Stimulated activated CD8-positive, alpha-beta memory T cell treated with anti-CD3 and anti-CD28 coated beads, Interleukin-4, amount 100 ng/mL, for 4 hours (primary cell): Measurements from ENCODE around the gene NECTIN1.
"Not testable (repeated sequence)": the region's sequence is repeated elsewhere in the genome, so short reads cannot be mapped to it uniquely, and the experiment has no call there.

ENCODE experiments used
- DNase-seq, 2 donors: peaks; one replicate each; pipeline ENCODE4 v3.0.0-alpha.2; 2020; ENCODE audit warnings: low read depth in 2 of 2, low spot score in 1 of 2

The NECTIN1 gene

DNA sequence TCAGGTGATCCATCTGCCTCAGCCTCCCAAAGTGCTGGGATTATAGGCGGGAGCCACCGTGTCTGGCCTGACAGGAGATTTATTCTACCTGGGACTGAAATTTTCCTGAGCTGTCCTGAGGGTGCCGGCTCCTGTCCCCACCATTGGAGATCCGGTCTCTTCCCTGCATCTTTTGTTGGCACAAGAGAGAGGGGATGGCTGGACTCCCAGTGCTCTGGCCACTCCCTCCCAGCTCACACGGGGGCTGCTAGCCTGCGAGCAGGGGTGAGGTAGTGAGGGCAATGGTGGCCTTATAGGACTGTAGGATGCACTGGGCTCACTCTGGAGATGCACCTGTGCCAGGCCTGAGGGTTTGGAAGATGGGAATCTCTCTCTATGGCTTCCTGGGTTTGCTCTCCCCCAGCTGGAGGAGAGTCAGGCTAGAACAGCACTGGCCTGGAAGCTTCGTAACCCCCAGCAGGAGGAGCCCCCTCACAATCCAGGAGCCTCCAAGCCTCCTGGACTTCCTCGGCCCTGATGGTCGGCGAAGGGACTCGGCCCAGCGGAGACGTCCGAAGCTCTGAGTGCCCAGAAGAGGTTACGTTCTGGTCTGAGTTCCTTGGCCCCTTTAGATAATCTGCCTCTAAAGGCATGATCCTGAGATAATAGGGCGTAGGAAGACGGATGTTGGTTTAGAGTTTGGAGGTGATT lies 106.4 kb downstream of the NECTIN1 start:
- no peak for DNase-seq

DNA sequence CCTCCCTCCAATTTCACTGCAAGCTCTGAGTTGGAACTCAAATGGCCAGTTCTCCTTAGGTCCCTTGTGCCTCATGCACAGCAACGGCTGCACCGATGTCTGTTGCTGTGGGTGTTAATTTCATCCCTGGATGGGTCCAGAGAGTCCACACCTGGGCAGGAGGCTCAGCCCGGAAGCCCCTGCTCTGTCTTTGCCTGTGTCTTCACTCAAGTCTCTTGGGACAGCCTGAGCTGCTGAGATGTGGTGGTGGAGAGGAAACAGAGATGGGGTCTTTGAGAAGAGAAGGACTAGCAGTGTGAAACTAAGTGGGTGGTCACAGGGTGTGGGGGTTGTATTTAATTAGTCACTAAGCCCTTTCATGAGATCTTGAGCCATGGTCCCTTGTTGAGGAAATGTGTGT lies 109.3 kb downstream of the NECTIN1 start:
- no peak for DNase-seq

DNA sequence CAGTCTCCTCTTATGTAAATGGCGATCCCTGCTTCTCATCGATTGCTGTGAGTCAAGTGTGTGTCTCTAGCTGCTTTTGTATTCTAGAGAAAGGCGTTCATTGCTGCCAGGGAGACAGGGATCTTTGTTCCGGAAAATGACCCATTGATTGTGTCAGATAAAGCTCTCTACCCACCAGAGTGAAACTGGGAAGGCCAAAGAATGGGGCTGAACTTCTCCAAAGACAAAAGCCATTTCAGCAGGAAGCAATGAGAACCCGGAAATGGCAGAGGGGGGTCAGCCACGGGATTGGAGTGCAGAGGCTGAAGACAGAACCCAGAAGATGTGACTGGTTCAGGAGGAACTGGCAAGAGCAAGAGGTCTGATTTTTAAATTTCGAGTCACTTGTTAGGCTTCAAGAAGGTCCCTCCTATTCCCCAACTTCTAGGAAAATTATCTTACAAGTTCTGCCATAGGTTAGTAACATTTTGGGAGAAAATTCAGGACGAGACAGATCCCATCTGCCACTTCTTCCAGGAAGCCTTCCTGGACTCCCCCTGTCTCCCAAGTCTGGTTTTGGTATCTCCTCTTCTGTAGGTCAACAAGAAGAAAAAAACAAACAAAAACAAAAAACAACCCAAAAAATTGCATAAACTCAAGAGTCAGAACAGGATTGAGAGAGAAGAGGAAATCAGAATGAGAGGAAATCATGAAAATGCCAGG lies 110.6 kb downstream of the NECTIN1 start:
- DNase-seq, result no peak

DNA sequence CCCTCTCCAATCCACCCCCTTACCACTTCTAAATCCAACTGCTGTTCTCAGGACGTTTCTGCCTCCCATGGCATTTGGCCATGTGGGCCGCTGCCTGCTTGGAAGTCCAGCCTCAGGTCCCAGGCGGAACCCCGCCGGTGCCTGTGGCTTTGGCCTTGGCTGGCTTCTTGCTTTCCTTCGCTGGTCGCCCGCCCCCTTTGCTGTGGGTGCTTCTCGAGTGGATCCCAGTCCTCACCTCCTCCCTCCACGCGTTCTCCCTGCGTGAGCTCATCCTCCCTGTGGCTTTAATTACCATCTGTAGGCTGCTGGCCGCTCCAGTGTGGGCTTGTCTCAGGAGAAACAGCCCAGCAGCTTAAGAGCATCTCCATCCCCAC lies 111.7 kb downstream of the NECTIN1 start:
- no peak for DNase-seq

DNA sequence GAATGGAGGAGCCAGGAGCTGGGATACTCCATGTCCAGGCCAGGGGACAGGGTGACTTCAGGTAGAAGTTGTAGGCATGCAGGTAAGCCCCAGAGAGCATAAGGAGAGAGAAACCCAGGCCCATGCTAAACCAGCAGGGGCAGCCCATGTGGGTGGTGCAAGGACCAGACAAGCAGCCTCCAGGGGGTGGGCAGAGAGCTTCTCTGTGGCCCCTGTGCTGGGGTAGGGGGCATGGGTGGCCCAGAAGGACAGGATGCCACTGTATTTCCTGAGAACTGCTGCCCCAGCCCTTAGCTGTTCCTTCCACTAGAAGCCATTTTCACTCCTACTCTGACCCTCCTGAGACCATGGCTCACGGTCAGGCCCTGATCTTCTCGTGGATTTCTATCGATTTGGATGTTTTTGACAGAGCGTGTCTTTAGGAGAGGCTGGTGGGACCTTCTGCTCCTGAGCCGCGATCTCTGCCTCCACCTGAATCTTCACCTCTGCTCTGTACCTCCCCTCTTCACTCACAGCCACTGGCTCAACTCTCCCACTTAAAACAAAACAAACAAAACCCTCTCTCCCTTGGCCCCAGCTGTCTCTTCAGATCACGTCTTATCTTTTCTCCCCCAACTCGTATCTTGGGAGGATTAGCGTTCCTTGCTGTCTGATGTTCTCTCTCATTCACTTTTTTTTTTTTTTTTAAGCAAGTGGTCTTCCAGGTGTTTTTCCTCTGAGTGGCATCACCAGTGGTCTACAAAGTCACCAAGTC lies 112.2 kb downstream of the NECTIN1 start:
- DNase-seq, result no peak

DNA sequence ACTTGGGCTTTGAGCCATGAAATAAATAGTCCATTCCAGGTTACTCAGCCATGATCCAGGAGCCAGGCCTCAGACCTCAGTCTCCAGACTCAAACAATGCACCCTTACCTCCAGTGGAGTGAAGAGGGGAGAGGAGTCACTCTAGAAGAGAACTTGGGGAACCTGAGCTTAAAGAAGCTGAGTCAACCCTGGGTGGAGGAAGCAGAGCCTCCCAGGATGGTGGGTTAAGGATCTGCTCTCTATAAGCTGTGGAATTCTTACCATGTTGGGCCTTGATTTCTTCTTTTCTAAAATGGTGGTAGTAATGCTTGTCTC lies 113.2 kb downstream of the NECTIN1 start:
- DNase-seq, result no peak

DNA sequence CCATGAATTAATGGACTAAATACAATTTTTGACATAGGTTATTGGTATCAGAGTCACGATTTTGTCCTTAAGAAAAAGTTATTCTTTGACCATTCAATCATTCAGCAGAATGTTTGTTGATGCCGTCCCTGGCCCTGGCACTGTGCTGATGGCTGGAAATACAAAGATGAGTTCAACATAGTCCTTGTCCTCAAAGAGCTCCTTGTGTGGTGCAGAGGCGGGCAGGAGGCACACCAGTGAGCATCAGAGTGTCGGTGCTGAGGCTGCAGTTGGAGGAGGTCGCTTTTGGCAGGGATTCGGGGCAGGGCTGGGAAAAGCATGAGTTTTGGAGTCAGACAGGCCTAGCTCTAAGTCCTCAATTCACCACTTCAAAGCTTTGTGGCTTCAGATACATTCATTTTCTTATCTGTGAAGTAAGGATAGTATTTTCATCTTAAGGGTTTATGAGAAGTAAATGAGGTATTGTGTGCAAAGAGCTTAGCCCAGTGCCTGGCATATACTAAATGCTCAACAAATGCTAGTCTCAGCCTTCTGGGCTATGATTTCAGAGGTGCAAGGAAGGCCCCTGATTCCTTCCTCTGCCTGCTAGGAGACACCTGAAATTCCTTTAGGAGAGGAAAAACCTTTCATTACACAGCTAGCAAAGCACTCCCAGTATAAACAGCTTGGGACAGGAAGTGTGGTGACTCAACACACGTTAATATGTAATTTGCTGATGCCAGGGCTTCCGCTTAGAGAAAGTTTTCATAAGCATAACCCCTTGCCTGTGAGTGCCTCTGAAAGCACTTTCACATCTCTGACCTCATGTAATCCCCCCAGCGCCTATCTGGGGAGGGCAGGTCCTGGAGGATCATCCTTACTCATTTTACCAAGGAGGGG lies 113.8 kb downstream of the NECTIN1 start:
- no peak for DNase-seq

DNA sequence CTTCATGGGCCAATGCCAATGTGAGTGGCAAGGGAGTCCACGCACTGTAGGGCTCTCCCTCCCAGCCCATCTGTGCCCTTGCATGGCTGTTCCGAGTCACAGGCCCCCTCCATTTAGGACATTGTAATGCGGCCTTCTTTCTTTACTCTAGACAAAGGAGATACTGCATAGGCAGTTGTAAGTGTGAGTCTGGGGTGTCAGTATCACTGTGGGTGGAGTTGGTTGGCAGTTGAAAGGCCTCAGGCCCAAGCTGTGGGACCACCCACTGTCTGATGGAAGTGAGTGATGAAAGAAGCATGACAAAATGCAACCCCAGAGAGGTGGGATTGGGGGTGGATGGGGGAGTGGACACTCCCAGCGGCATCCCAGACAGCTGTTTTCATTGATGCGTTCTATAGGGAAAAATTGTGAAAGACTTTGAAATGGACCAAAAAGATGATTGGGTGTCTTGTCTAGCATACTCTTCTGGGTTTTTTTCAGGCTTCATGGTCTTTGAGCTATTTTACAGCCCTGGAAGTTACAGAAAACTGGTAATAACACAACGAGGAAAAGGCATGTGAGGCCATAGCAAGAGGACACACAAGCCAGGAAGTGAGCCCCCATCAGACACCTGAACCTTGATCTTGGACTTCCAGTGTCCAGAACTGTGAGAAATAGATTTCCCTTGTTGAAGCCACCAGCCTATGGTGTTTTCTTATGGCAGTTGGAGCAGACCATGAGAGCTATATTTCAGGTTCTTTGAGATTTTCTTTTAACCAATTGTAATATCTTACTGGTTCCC lies 114.6 kb downstream of the NECTIN1 start:
- DNase-seq, result no peak

DNA sequence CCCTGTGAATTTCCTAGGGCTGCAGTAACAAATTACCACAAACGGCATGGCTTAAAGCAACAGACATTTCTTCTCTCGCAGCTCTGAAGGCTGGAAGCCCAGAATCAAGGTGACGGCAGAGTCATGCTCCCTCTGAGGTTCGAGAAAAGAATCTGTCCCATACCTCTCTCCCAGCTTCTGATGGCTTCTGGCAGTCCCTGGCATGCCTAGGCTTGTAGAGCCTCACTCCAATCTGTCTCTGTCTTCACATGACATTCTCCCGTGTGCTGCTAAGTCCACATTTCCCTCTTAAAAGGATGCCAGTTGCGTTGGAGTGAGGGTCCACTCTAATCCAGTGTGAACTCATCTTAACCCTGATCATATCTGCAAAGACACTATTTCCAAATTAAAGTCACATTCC lies 116.2 kb downstream of the NECTIN1 start:
- DNase-seq, result no peak

DNA sequence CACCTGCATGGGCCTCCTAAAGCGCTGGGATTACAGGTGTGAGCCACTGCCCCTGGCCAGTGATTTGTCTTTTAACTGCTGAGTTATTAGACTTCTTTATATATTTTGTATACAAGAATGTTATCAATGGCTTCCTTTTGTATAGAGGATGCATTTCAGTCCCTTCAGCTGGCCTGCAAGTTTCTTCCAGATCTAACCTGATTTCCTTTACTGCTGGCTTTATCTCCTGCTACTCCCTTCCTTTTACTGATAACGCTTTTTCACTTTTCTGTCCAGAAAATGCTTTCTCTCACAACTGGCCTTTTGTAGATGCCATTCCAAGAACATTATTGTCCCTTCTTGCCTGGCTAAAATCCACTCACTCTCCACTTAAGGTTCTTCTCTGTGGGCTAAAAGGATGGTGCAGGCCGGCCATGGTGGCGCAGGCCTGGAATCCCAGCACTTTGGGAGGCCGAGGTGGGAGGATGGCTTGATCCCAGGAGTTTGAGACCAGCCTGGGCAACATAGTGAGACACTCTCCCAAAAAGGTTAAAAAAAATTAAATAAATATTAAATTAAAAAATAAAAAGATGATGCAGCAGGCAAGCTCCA lies 118.1 kb downstream of the NECTIN1 start:
- DNase-seq, result no peak

DNA sequence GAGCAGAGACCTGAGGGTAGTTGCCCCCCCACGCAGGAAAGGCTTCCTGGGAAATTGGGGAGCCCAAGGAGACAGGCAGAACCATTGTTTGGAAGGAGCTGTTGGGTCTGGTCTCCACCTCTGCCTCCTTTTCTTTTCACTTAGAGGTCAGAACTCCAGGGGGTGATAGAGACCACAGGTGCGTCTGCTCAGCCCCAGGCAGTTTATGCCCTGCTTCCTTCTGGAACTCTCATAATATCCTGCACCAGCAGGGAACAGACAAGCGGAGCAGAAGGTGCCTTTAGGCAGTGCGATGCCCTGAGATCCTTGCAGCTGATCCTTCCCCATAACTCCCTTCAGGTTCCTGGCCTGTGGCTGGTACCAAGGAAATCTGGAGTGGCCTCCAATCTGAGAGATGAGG lies 120.2 kb downstream of the NECTIN1 start:
- no peak for DNase-seq

DNA sequence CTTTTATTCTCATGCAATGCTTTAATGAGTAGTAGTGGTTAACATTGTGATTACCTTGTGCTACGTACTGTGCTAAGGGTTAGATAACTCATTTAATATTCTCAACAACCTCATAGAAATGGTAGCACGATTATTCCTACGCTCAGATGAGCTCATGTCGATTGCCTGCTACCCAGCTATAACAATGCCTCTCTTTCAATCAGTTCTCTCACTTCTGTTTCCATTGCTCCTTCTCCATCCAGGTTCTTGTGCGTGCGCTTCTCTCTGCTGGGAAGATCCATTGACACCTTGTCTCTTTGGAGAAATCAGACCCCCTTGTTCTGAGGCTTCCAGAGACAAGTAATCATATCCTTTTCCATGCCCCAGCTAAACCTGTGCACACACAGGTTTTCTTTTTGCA lies 120.8 kb downstream of the NECTIN1 start:
- no peak for DNase-seq

DNA sequence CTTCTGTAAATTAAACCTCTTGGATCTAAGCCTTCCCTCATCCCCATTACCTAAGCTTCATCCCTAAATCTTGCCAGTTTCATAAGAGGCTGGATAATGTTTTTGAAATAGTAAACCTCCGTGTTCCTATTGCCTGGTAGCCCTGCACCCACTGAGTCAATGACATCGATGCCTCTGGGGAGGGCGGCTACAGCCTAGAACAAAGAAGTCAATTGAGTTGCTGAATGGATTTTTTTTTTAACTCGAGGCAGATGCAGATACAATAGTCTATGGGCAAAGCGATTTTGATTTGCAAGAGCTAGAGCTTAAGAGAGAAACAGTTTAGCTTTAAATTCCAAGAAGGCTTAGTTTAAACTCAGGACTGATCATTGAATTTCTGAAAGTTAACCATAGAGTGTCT lies 121.3 kb downstream of the NECTIN1 start:
- DNase-seq, result no peak

DNA sequence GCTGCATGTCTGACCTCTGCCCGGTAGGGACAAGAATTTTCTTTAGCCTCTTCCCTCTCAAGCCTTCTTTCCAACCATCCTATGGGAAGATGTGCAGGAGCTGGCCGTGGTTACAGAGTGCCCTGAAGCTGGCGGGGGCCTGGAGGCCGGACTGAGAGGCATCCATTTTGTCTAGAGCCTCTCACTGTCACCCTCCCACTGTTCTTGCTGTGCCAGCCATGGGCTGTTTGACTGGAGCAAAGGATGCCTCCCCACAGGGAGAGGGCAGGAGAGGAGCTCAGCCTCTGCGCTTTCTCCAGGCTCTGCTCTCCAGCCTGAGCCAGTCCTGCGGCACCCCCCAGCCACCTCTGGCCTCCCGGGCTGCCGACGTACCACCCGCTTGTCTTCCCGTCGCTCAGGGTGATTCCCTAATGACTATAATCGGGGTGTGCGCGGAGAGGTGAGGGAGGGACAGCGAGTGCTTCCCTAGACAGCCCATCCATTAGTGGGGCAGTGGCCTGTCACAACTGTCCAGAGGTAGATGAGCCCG lies 123.8 kb downstream of the NECTIN1 start:
- DNase-seq, result no peak

DNA sequence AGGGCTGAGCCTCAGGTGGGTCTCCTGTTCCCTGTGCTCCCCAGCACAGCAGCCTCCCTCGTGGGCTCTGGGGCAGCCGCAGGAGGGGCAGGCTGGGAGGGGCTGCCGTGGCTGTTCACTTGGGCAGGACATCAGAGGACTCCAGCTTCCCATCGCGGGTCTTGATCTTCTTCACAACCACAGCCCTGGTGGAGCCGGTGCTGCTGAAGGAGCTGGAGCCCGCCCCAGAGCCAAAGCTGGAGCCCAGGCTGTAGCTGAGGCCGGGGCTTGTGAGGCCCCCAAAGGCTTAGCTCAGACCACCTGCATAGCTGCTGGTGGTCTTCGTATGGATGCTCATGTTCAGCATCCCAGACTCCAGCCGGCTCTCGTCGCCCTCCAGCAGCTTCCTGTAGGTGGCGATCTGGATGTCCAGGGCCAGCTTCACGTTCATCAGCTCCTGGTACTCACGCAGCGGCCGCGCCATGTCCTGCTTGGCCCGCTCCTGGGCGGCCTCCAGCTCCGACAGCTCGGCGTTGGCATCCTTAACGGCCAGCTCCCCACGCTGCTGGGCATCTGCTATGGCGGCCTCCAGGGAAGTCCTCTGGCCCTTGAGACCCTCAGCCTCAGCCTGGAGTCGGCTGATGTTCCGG lies 126.1 kb downstream of the NECTIN1 start:
- no peak for DNase-seq

DNA sequence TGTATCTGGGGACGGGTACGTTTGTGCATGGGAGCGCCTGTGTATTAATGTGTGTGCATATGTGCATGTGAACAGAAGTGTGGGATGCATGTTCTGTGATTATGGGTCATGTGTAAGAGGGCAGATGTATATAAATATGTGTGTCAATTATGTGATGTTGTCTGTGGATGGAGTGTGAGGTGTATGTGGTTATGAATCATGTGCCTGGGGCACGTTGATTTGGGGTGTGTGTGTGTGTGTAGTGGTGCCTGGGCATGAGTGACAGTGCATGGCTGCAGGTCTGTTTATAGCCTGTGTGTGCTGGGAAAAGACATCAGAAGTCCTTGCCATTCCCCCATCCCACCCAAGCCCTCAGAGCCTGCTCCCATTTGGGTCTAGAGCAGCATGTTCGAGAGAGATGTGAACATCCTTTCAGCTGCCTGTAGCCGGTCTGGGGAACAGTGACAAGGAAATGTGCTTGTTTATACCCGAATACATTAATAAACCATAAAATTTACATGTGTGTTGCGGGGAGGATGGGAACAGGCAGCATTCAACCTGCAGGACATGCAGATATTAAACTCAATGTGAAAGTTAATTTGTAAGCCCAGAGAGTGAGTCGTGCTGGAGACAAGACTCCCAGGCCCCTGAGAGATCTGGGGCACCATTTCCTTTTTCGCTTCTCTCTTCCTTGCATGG lies 129.0 kb downstream of the NECTIN1 start:
- no peak for DNase-seq

DNA sequence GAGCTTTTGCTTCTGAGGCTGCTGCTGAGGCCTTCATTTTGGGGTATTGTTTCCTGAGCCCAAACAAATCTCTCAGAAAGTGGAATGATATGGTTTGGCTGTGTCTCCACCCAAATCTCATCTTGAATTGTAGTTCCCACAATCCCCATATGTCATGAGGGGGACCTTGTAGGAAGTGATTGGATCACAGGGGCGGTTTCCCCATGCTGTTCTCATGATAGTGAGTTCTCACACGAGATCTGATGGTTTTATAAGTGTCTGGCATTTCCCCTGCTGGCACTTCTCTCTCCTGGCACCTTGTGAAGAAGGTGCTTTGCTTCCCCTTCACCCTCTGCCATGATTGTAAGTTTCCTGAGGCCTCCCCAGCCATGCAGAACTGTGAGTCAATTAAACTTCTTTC lies 133.1 kb downstream of the NECTIN1 start:
- not testable (repeated sequence) for DNase-seq

DNA sequence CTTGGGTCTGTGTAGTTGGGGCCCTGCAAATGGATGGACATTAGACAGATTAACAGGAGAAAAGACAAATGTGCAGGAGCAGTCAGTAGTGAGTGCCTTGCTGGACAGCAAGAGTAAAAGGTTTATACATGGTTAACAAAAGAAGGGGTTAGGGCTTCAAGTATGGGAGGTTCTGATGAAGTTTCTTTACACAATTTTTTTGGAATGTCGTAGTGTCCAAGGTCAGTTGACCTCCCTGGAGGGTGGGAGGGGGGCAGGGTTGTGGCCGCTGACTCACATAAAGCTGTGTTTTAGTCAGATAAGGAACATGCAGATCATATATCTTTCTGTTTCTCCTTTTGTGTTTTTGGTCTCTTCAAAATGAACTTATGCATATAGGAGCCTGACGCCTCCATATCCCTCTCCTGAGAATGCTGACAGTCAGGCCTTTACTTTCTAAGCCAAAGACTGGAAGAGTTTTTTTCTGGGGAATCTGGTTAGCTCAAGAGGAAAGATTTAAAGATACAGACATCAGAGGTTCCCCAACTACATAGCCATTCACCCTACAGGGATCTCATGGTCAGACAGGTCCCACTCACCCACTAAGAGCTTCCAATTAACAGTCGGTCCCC lies 134.3 kb downstream of the NECTIN1 start:
- no peak for DNase-seq

DNA sequence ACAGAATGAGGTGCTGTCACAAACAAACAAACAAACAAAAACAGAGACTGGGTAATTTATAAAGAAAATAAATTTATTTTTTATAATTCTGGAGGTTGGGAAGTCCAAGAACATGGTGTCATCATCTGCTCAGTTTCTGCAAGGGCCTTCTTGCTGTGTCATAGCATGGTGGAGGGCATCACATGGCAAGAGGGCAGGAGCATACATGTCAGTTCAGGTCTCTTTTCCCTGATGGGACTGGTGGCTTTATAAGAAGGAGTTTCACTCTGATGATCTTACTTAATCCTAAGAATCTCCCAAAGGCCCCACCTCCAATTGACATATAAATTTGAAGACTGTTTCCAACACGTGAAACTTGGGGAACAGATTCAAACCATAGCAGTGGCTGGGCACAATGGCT lies 135.7 kb downstream of the NECTIN1 start:
- no peak for DNase-seq
